ENCODE results near the gene ENO3.

The ENO3 gene

DNA sequence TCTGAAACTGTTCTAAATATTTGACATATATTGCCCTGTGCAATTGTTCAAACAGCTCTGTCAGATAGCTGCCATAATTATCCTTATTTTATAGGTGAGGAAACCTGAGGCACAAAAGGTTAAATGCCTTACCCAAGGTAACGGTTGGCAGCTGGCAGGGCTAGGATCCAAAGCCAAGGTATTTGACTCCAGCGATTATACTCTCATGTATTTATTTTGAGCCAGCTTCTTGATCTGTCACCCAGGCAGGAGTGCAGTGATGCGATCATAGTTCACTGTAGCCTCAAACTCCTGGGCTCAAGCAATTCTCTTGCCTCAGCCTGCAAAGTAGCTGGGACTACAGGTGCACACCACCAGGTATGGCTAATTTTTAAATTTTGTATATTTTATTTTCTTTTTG is 7.2 kb downstream of the ENO3 start:
- TF ChIP-seq, protein P1, sequence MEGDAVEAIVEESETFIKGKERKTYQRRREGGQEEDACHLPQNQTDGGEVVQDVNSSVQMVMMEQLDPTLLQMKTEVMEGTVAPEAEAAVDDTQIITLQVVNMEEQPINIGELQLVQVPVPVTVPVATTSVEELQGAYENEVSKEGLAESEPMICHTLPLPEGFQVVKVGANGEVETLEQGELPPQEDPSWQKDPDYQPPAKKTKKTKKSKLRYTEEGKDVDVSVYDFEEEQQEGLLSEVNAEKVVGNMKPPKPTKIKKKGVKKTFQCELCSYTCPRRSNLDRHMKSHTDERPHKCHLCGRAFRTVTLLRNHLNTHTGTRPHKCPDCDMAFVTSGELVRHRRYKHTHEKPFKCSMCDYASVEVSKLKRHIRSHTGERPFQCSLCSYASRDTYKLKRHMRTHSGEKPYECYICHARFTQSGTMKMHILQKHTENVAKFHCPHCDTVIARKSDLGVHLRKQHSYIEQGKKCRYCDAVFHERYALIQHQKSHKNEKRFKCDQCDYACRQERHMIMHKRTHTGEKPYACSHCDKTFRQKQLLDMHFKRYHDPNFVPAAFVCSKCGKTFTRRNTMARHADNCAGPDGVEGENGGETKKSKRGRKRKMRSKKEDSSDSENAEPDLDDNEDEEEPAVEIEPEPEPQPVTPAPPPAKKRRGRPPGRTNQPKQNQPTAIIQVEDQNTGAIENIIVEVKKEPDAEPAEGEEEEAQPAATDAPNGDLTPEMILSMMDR (IDR thresholded peaks at IDR 0.05; ENCODE audit: control insufficient read depth, extremely low read depth, insufficient read depth), result no peak
- DNase-seq (ENCODE audit: low read depth), result no peak
- no peak overlapping the region for H3K4me3 ChIP-seq (ENCODE audit: low read depth, low read length)

DNA sequence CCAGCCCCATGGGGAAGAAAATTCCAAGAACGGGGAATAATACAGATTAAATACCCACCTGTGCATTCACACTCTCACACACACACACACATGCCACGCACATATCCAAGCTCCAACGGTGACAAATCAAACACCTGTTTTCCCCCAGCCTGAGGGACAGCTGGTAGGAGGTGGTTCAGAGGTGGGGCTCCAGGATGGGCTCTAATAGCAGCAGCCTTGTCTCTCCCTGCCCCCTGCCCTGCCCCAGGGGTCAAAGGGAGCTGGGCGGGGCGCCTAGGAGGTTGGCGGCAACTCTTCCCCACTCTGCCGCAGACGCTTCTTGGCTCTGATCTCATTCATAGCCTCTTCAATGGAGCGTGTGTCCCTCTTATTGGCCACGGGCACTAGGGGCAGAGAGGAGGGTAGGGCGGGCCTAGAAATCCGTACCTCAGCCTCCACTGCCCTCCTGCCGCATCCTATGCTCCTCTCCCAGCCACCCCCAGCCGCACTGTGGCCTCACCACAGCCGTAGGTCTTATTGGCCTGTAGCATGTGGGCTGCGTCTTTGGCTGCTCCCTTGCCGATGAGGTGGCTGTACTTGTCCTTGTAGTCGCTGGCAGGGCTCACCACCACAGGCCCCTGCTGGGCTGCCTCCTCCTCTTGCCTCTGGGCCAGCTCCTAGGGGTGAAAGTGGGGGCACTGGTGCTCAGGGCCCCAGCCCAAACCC is 8.5 kb downstream of the ENO3 start:
- no peak overlapping the region for H3K4me3 ChIP-seq (ENCODE audit: low read depth, low read length)
- no peak for DNase-seq (ENCODE audit: low read depth)
- TF ChIP-seq, protein P1 (IDR thresholded peaks at IDR 0.05; ENCODE audit: control insufficient read depth, extremely low read depth, insufficient read depth), result no peak

DNA sequence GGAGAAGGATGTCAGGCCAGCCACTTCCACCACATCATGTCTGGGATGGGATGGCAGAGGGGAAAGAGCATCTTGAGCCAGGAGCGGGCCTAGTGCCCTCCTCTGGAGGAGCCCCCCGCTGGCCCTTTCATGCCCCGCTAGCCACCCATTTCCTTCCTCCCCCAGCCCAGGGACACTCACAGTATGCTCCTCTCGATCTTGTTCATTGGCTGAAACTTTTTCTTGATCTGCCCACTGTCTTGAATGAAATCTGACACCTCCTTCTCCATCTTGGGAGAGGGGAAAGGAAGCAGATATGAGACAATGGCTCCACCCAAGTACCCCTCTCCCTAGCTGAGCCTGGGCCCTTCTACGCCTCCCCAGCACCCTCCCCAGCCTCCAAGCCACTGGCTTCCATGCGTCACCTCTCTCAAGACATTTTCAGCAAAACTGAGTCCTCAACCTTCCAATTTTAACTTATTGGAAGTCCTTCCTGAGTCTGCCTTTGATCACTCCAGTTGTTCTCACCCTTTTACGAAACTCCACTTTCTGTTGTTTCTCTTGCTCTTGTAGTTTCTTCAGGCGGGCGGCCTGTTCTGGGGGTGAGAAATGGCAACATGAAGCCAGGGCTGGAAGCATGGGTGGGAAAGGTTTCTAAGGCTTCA is 9.5 kb downstream of the ENO3 start:
- H3K4me3 ChIP-seq (ENCODE audit: low read depth, low read length), result no peak overlapping the region
- TF ChIP-seq, protein P1 (IDR thresholded peaks at IDR 0.05; ENCODE audit: control insufficient read depth, extremely low read depth, insufficient read depth), result no peak
- DNase-seq (ENCODE audit: low read depth), result no peak

GRCh38 chr17:4965311-4965986 is 14.5 kb downstream of the ENO3 start:
- no peak for DNase-seq (ENCODE audit: low read depth)
- H3K4me3 ChIP-seq (ENCODE audit: low read depth, low read length), result no peak overlapping the region
- TF ChIP-seq, protein P1 (IDR thresholded peaks at IDR 0.05; ENCODE audit: control insufficient read depth, extremely low read depth, insufficient read depth), result no peak

DNA sequence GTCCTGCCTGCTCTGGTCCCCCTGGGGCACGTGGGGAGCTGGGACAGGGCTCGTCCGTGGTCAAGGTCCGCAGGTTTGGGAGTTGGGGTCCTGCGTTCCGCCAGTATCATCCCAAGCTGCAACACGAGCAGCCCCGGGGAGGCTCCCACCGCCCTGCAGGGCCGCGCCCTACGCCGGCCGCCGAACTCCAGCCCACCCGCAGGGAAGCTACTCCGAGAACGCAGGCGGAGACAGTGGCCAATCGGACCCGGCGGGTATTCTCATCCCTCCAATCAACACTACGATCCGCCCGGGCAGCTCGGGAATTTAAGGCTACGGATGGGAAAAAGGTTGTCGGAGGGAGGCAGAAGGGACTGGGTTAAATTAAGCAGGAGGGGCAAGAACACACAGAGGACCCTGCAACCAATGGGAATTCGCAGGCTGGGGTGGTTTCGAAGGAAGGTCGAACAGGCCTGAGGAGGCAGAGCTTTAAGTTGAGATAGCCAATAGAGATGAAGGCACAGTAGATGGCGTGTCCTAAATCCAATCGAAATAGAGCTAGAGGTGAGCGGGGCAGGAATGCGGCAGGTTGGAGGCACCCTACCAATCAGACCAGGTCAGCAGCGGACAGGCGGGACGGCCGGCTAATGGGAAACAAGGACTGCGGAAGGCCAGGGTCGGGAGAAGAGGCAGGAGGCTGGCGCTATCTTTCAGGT is 16.1 kb downstream of the ENO3 start:
- TF ChIP-seq, protein P1 (IDR thresholded peaks at IDR 0.05; ENCODE audit: control insufficient read depth, extremely low read depth, insufficient read depth), result no peak
- H3K4me3 ChIP-seq (ENCODE audit: low read depth, low read length), result peak overlapping the region; percentile 80
- DNase-seq (ENCODE audit: low read depth), result peak; percentile 100

DNA sequence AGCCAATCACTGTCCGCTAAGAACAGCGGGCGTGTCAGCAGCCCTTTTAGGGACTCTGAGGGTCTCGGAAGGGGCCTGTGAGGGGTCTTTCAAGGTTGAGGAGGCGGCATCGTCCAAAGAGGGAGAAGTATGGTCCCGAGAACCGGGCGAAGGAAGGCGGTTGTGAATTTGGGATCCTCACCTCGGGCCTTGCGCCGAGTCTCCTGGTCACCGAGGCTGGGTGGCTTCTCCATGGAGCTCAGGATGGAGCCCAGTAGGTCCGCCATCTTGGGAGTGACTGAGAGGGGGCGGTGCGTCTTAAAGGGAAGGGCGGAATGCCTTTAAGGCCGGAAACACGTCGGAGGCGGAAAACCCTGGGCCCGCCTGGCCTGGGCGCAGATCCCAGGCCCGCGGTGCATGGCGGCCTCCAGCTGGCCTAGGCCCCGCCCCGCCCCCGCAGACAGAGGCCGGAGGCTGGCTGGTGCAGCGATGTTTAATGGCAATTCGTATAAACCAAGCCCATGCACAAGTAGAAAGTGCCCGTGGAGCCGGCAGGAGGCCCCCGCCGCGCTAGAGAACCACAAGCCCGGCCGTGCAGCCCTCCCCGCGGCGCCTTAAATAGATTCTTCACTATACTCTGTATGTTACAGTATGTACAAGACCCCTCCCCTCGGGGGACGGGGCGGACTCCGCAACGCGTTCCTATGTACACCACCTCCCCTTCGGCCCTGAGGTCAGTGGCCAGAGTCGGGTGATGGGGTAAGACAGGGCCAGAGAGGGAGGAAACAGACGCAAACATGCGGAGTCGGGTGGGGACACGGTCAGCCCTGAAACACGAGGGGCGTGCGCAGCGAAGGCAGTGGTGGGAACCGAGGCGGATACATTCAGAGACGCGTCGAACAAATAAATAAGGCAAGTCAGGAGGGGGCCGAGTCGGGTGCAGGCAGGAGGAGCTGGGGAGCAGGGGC is 16.9 kb downstream of the ENO3 start, which contains the start of gene SPAG7:
Gene SPAG7 (minus strand): TSS at position 279 of the 947 bp plus-strand sequence. CDS start 13 bp downstream, at position 266.
- DNase-seq (ENCODE audit: low read depth), result peak; percentile 92
- TF ChIP-seq, protein P1 (IDR thresholded peaks at IDR 0.05; ENCODE audit: control insufficient read depth, extremely low read depth, insufficient read depth), result 0 out of 2 replicates have a peak, but pooled peaks have one; percentile 1
- H3K4me3 ChIP-seq (ENCODE audit: low read depth, low read length), result peak within 1 kb of the TSS; percentile 80

Measured in LNCaP clone FGC (cell line).